ENCODE data around the gene ASB7.

GRCh38 chr15:100686021-100686724 lies 83.8 kb downstream of the ASB7 start:
- TF ChIP-seq, protein P1, sequence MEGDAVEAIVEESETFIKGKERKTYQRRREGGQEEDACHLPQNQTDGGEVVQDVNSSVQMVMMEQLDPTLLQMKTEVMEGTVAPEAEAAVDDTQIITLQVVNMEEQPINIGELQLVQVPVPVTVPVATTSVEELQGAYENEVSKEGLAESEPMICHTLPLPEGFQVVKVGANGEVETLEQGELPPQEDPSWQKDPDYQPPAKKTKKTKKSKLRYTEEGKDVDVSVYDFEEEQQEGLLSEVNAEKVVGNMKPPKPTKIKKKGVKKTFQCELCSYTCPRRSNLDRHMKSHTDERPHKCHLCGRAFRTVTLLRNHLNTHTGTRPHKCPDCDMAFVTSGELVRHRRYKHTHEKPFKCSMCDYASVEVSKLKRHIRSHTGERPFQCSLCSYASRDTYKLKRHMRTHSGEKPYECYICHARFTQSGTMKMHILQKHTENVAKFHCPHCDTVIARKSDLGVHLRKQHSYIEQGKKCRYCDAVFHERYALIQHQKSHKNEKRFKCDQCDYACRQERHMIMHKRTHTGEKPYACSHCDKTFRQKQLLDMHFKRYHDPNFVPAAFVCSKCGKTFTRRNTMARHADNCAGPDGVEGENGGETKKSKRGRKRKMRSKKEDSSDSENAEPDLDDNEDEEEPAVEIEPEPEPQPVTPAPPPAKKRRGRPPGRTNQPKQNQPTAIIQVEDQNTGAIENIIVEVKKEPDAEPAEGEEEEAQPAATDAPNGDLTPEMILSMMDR (IDR thresholded peaks at IDR 0.05; ENCODE audit: low read length) = no peak
- TF ChIP-seq EZH2 (optimal IDR thresholded peaks at IDR 0.05; ENCODE audit: low read depth, low read length) = no peak
